Body of pancreas (tissue), 4 donors: ENCODE measurements around the gene ZNF516. TPM values are rescaled to one million over a fixed set of nuclear protein-coding genes. Genes with fewer than 3 reads are reported as not detected.
A peak's percentile ranks its signal among the peaks of the same experiment; 100 is the strongest.

Experiments
- ATAC-seq: fragments of 150-250 bp; one replicate; pipeline ENCODE4 v1.9.1; 2016
- DNase-seq, 4 donors: peaks; one replicate each; pipeline ENCODE4 v3.0.0-alpha.2; 2019
- H3K27ac ChIP-seq, 4 donors: fragments of 200-600 bp; sonication (generic); 1 replicate in 3 of 4; 2 replicates in 1 of 4; pipeline versions ENCODE4 v1.5.1 to v1.6.1; 2016 to 2019; ENCODE audit warnings: mild to moderate bottlenecking in 1 of 4, mixed read lengths in 1 of 4, moderate library complexity in 1 of 4
- H3K27me3 ChIP-seq, 2 donors: fragments of 200-600 bp; sonication (generic); one replicate each; pipeline ENCODE4 v1.6.0; 2016; ENCODE audit warnings: mild to moderate bottlenecking in 1 of 2
- H3K36me3 ChIP-seq, 2 donors: fragments of 200-600 bp; sonication (generic); replicated peaks in 1 of 2; 2 replicates each; pipeline ENCODE4 v1.5.1; 2016; ENCODE audit warnings: low read depth in 2 of 2; ENCODE audit not compliant: insufficient read depth in 1 of 2
- H3K4me1 ChIP-seq: fragments of 200-600 bp; sonication (generic); one replicate; pipeline ENCODE4 v1.6.0; 2016
- H3K4me3 ChIP-seq, 2 donors: fragments of 200-600 bp; sonication (generic); 1 replicate in 1 of 2; 2 replicates in 1 of 2; pipeline ENCODE4 v1.5.1; 2016 to 2019
- H3K9me3 ChIP-seq, 3 donors: fragments of 200-600 bp; sonication (generic); 1 replicate in 2 of 3; 2 replicates in 1 of 3; pipeline ENCODE4 v1.5.1; 2016
- CTCF ChIP-seq, 7 experiments: fragments of 450-650 bp in 4 of 7; fragments of 200-600 bp in 3 of 7; sonication (generic) in 3 of 7; IDR thresholded peaks; one replicate each; pipeline ENCODE4 v1.5.1; 2016 to 2019; ENCODE audit warnings: antibody characterized with exemption in 7 of 7
- POLR2A ChIP-seq, 3 donors: fragments of 450-650 bp; IDR thresholded peaks; one replicate each; pipeline ENCODE4 v1.6.1; 2016; ENCODE audit warnings: antibody characterized with exemption in 3 of 3, mild to moderate bottlenecking in 2 of 3
- WGBS, 2 donors: methylation state at CpG; one replicate each; pipeline ENCODE4 v1.1.5; 2017; 5-methylcytosine and 5-hydroxymethylcytosine counted together
- intact Hi-C: fragments of 100-400 bp; cut with DNase I; formaldehyde crosslinking; loops from one replicate; pipeline ENCODE4 v1.15.1; 2023
- total RNA-seq, 2 donors: library from RNA; depleted of rRNA; stranded (reverse); fragments of >200 nt; gene quantifications; one replicate each; pipeline ENCODE4 v1.1.0, GENCODE V29; 2016

Gene ZNF516
- total RNA-seq, 2 donors from 2014 or later, result 13.5 to 16.5 TPM

DNA sequence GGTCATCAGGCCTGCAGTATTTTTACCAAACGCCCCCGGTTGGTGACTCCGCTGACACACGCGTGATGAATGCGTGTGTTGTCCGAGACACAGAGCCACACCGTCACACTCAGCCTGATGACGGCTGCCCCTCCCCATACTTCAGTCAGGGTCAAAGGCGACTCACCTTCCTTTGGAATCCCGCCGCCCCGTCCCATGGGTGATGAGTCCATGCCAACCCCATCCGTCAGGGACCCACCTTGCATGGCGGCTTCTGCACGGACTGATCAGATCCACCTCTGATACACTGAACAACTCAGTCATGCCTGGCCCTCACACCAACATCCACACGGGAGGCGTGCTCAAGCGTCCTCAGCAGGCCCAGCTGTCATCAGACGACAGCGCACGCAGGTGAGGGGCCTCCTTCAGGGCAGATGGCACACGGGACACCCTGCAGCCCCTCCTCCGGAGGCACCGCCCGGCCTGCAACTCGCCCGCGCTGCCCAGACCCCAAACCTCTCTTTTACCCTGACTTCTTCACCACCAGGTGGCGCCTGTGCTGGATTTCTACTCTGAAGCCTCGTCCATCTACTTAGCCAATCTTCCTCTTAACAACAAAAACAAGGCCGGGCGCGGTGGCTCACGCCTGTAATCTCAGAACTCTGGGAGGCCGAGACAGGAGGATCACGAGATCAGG is 89.2 kb downstream of the ZNF516 start:
- 69 to 86% methylated on average over 31 to 32 of the region's 37 CpGs for WGBS, 2 donors
- DNase-seq, result peak in 3 of 4 donors; percentile 52 to 66 (median 60)
- no peak for ATAC-seq

GRCh38 chr18:76405280-76405679 is 89.8 kb downstream of the ZNF516 start:
- intact Hi-C loops, result no loop called here
- H3K27ac ChIP-seq, result no peak overlapping the region
- no peaks in the 10 kb centered on the region for H3K9me3 ChIP-seq
- no peaks in the 10 kb centered on the region for H3K4me1 ChIP-seq
- WGBS, 2 donors, result 82 to 85% methylated on average over 16 to 17 of the region's 17 CpGs
- no peak for TF ChIP-seq CTCF (IDR thresholded peaks at IDR 0.05)
- no peak for TF ChIP-seq POLR2A (IDR thresholded peaks at IDR 0.05)
- DNase-seq (no peak), ATAC-seq (no peak)
- no peak overlapping the region for H3K4me3 ChIP-seq
- no peaks in the 10 kb centered on the region for H3K36me3 ChIP-seq
- H3K27me3 ChIP-seq, result no peaks in the 10 kb centered on the region

More for the DNA sequence above, 89.2 kb downstream of the ZNF516 start:
- TF ChIP-seq POLR2A (IDR thresholded peaks at IDR 0.05) (no peak), CTCF (IDR thresholded peaks at IDR 0.05) (peak in 6 of 7 experiments; percentile 11 to 65 (median 52))
- no peaks in the 10 kb centered on the region for H3K27me3 ChIP-seq
- no peaks in the 10 kb centered on the region for H3K4me1 ChIP-seq
- H3K27ac ChIP-seq, result no peak overlapping the region
- no peaks in the 10 kb centered on the region for H3K36me3 ChIP-seq
- no peaks in the 10 kb centered on the region for H3K9me3 ChIP-seq
- no peak overlapping the region for H3K4me3 ChIP-seq
- intact Hi-C loops, result no loop called here

DNA sequence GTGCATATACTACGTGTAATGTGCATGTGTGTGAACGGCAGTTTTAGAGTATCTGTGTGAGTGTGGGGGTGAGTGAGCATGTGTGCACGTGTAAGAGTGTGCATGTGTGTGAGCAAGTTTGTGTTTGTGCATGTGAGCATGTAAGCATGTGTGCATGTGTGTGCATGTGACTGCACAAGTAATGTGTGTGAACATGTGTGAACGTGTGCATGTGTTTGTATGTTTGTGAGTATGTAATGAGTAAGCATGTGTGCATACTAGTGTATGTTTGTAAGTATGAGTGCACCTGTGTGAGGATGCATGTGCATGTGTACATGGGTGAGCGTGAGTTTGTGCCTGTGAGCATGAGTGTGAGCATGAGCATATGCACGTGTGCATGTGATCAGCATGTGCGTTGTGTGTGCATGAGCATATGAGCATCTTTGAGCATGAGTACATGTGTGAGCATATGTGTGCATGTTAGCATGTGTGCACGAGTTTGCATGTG is 90.7 kb downstream of the ZNF516 start:
- Histone ChIP-seq H3K27ac (no peak overlapping the region), H3K27me3 (no peaks in the 10 kb centered on the region), H3K4me3 (no peak overlapping the region), H3K36me3 (no peaks in the 10 kb centered on the region), H3K4me1 (no peaks in the 10 kb centered on the region), H3K9me3 (no peaks in the 10 kb centered on the region)
- TF ChIP-seq POLR2A (IDR thresholded peaks at IDR 0.05) (no peak), CTCF (IDR thresholded peaks at IDR 0.05) (no peak)
- intact Hi-C loops, result loop anchor here (5.0 kb wide), 2 partner anchors 283 to 303 kb away; no protein-coding TSS in a partner anchor
- WGBS, 2 donors, result 80 to 89% methylated on average over 8 of the region's 8 CpGs
- ATAC-seq, result no peak
- no peak for DNase-seq

DNA sequence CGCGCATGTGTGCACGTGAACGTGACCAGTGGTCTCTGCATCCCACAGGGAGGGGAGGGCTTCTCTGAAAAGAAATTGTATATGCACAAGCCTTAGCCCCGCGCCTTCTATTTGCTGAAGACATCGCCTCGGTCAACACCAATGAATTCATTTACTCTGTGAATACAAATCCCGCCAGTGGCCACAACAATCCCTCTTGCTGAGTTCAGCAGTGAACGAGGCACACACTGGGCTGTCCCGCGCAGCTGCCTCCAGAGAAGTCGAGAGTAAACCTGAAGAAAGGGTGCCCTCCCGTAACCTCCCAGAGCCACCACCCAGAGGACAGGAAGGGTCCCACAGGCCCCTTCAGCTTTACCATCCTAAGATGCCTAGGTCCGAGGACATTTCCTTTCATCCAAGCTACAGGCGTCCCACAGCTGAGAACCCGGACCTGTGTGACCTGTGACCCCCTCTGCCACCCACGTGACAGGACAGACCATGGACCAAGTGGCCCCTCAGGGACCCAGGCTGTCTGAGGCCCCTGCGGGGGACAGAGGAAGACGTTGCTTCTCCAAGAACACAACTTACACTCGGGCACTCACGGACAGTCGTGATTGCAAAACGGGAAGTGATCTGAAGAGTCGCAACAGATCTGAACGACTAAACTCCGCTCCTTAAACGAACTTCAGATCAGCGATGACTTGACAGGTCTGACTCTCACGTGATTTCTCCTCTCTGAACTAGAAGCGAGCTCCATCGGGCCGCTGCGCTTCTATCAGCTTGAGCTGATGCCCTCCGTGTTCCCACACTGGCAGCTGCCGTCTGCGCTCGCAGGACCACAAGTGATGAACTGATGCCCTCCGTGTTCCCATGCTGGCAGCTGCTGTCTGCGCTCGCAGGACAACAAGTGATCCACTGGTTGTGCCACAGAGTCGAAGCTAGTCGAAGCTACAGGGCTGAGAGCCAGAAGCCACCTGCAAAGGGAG is 92.7 kb downstream of the ZNF516 start:
- ATAC-seq, result no peak

More for the DNA sequence above, 92.7 kb downstream of the ZNF516 start:
- no peaks in the 10 kb centered on the region for H3K27me3 ChIP-seq
- no peak overlapping the region for H3K4me3 ChIP-seq
- no peak for DNase-seq
- no peak overlapping the region for H3K27ac ChIP-seq
- TF ChIP-seq CTCF (IDR thresholded peaks at IDR 0.05) (no peak), POLR2A (IDR thresholded peaks at IDR 0.05) (no peak)
- H3K36me3 ChIP-seq, result no peaks in the 10 kb centered on the region
- intact Hi-C loops, result loop anchor here (5.0 kb wide), 2 partner anchors 285 to 305 kb away; no protein-coding TSS in a partner anchor
- no peaks in the 10 kb centered on the region for H3K4me1 ChIP-seq
- WGBS, 2 donors, result 84 to 92% methylated on average over 40 to 43 of the region's 43 CpGs
- no peaks in the 10 kb centered on the region for H3K9me3 ChIP-seq
